Smooth muscle cell (in vitro differentiated cells): ENCODE measurements around the gene MAGEF1. TPM values are rescaled to one million over a fixed set of nuclear protein-coding genes. Genes with fewer than 3 reads are reported as not detected.

Source experiments
- DNase-seq: peaks from one replicate; lab custom pipeline; 2025; ENCODE audit not compliant: unreplicated experiment; lab: John Stamatoyannopoulos, UW
- H2AFZ ChIP-seq: fragments of 200-600 bp; sonication (generic); 2 replicates; pipeline ENCODE4 v1.6.0; 2016; ENCODE audit warnings: antibody characterized with exemption, low read depth, mild to moderate bottlenecking
- H3F3A ChIP-seq: fragments of 200-600 bp; sonication (generic); 2 replicates; pipeline ENCODE4 v1.6.0; 2017; ENCODE audit warnings: antibody characterized with exemption, low read depth
- H3K27ac ChIP-seq: fragments of 200-600 bp; sonication (generic); 2 replicates; pipeline ENCODE4 v1.5.1; 2016; ENCODE audit warnings: low read depth, mild to moderate bottlenecking
- H3K27me3 ChIP-seq: fragments of 200-600 bp; sonication (generic); 2 replicates; pipeline ENCODE4 v1.6.1; 2016; ENCODE audit warnings: low read depth, mild to moderate bottlenecking
- H3K36me3 ChIP-seq: fragments of 200-600 bp; sonication (generic); 2 replicates; pipeline ENCODE4 v1.5.1; 2016; ENCODE audit warnings: low read depth
- H3K4me1 ChIP-seq: fragments of 200-600 bp; sonication (generic); 2 replicates; pipeline ENCODE4 v1.5.1; 2016; ENCODE audit warnings: low read depth
- H3K4me2 ChIP-seq: fragments of 200-600 bp; sonication (generic); 2 replicates; pipeline ENCODE4 v1.6.0; 2016; ENCODE audit warnings: mild to moderate bottlenecking
- H3K4me3 ChIP-seq: fragments of 200-600 bp; sonication (generic); 2 replicates; pipeline ENCODE4 v1.5.1; 2016; ENCODE audit warnings: mild to moderate bottlenecking
- H3K79me2 ChIP-seq: fragments of 200-600 bp; sonication (generic); 2 replicates; pipeline ENCODE4 v1.6.0; 2016; ENCODE audit warnings: low read depth, mild to moderate bottlenecking
- H3K9ac ChIP-seq: fragments of 200-600 bp; sonication (generic); 2 replicates; pipeline ENCODE4 v1.6.0; 2016; ENCODE audit warnings: low read depth
- H3K9me3 ChIP-seq: fragments of 200-600 bp; sonication (generic); replicated peaks from 2 replicates; pipeline ENCODE4 v1.5.1; 2016; ENCODE audit warnings: low read depth
- H4K20me1 ChIP-seq: fragments of 200-600 bp; sonication (generic); 2 replicates; pipeline ENCODE4 v1.6.0; 2016; ENCODE audit warnings: low read depth
- CTCF ChIP-seq: fragments of 200-600 bp; sonication (generic); IDR thresholded peaks from 2 replicates; pipeline ENCODE4 v1.5.1; 2017; ENCODE audit warnings: borderline replicate concordance, mild to moderate bottlenecking, antibody characterized with exemption; ENCODE audit not compliant: insufficient read depth, poor library complexity, severe bottlenecking
- WGBS: methylation state at CpG from one replicate; pipeline ENCODE4 v1.1.7; 2016; ENCODE audit warnings: low lambda C conversion rate; 5-methylcytosine and 5-hydroxymethylcytosine counted together
- polyA plus RNA-seq: library from polyadenylated mRNA; unstranded; fragments of >200 nt; fragmentation: Nextera tagmentation; extraction: Ambion mirVana; gene quantifications from 2 replicates; pipeline ENCODE4 v1.2.1, GENCODE V29; 2016
- total RNA-seq: library from RNA; depleted of rRNA; stranded (reverse); fragments of >200 nt; gene quantifications from 2 replicates; pipeline ENCODE4 v1.2.3, GENCODE V29; 2014

MAGEF1 gene
- total and polyA plus RNA-seq, 2 experiments from 2014 or later: 37.0 to 52.7 TPM

DNA sequence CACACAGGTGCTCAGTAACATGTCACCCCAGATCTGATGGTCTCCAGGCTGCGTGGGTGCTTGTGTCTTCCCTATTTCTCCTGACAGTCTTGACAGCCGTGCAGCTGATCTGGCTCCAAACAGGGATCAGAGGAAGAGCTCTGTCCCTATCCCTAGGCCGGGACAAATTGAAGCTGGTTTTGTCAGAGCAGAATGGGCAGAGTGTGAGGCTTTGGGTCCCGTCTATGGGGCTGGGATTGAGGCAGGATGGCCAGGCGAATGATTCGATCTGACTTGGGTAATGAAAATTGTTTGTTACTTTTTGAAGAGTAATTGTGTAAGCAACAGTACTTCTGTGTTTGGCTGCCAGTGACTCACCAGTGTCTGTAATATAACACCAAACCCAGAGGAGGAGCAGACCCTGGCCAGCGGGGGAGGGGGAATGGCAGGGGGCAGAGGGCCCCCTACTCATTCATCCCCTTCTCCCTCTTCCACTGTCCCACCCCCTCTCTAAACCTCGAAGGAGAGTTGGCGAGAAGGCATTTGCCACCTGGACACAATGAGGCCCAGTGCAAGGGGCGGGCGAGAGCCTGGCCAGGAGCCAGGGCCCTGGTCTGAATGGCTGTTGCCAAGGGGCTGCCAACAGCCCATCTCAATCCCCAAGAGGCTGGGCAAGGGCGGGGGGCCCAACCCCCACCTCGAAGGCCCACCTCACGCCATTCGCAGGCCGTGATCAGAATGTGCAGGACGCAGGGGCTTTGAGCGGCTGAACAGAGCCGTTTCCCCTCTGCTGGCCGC is 4.9 kb upstream of the MAGEF1 start:
- H4K20me1 ChIP-seq: no peaks in the 10 kb centered on the region
- DNase-seq: peak; percentile 33
- H3K4me3 ChIP-seq: peak overlapping the region; percentile 11
- whole genome bisulfite sequencing: 21% methylated on average over 20 of the region's 20 CpGs
- H3K4me2 ChIP-seq: peak overlapping the region; percentile 78
- TF ChIP-seq CTCF: no peak
- H3K9me3 ChIP-seq: no peaks in the 10 kb centered on the region
- peak overlapping the region; percentile 65 for H2AFZ ChIP-seq
- peak overlapping the region; percentile 64 for H3K9ac ChIP-seq
- H3K79me2 ChIP-seq: no peaks in the 10 kb centered on the region
- H3K4me1 ChIP-seq: peaks cover 31% of the 10 kb centered on the region
- H3F3A ChIP-seq: peaks cover 6% of the 10 kb centered on the region
- no peaks in the 10 kb centered on the region for H3K36me3 ChIP-seq
- H3K27me3 ChIP-seq: no peaks in the 10 kb centered on the region
- H3K27ac ChIP-seq: peak overlapping the region; percentile 92

GRCh38 chr3:184715943-184716621 is 4.2 kb upstream of the MAGEF1 start:
- Histone ChIP-seq H3K27me3 (no peaks in the 10 kb centered on the region), H3K9me3 (no peaks in the 10 kb centered on the region), H3K79me2 (peaks cover under 1% of the 10 kb centered on the region), H3K4me2 (peak overlapping the region; percentile 78), H3K36me3 (no peaks in the 10 kb centered on the region), H3K27ac (peak overlapping the region; percentile 92), H3F3A (peaks cover 6% of the 10 kb centered on the region), H3K4me1 (peaks cover 31% of the 10 kb centered on the region), H4K20me1 (no peaks in the 10 kb centered on the region), H3K4me3 (no peak overlapping the region), H3K9ac (peak overlapping the region; percentile 64), H2AFZ (peak overlapping the region; percentile 65)
- no peak for TF ChIP-seq CTCF
- DNase-seq: no peak
- WGBS: 55% methylated on average over 8 of the region's 8 CpGs

GRCh38 chr3:184713521-184713920 is 1.7 kb upstream of the MAGEF1 start:
- no peak for DNase-seq
- WGBS: 97% methylated on average over 2 of the region's 2 CpGs
- Histone ChIP-seq H3K9ac (no peak overlapping the region), H3K4me3 (no peak overlapping the region), H3F3A (peaks cover 6% of the 10 kb centered on the region), H3K79me2 (peaks cover 23% of the 10 kb centered on the region), H3K4me1 (peaks cover 37% of the 10 kb centered on the region), H3K27ac (no peak overlapping the region), H2AFZ (no peak overlapping the region), H3K36me3 (no peaks in the 10 kb centered on the region), H3K4me2 (no peak overlapping the region), H3K27me3 (no peaks in the 10 kb centered on the region), H4K20me1 (peaks cover 9% of the 10 kb centered on the region), H3K9me3 (no peaks in the 10 kb centered on the region)
- no peak for TF ChIP-seq CTCF
